Ovary (tissue), 9 donors: ENCODE results near the gene TP73. TPM values are rescaled to one million over a fixed set of nuclear protein-coding genes. Genes with fewer than 3 reads are reported as not detected.

Experiments
- DNase-seq, 5 donors: peaks; one replicate each; pipeline ENCODE4 v3.0.0-alpha.2; 2019 to 2020
- H3K27ac ChIP-seq, 2 donors: fragments of 200-600 bp; one replicate each; pipeline versions ENCODE4 v1.5.1 to v1.8.0; 2019 to 2022
- H3K27me3 ChIP-seq: fragments of 200-600 bp; one replicate; pipeline ENCODE4 v1.8.0; 2022
- H3K36me3 ChIP-seq: fragments of 200-600 bp; sonication (generic); one replicate; pipeline ENCODE4 v1.5.1; 2019
- H3K4me1 ChIP-seq: one replicate; pipeline ENCODE4 v1.8.1; 2013; ENCODE audit warnings: mild to moderate bottlenecking, moderate library complexity; ENCODE audit not compliant: insufficient read depth
- H3K4me3 ChIP-seq: fragments of 200-600 bp; sonication (generic); one replicate; pipeline ENCODE4 v1.5.1; 2017
- H3K9me3 ChIP-seq, 2 donors: fragments of 200-600 bp in 1 of 2; sonication (generic) in 1 of 2; one replicate each; pipeline versions ENCODE4 v1.5.1 to v1.8.1; 2013 to 2019; ENCODE audit warnings: mild to moderate bottlenecking in 1 of 2, moderate library complexity in 1 of 2
- CTCF ChIP-seq, 3 donors: fragments of 450-650 bp in 2 of 3; fragments of 200-600 bp in 1 of 3; IDR thresholded peaks; one replicate each; pipeline versions ENCODE4 v1.5.1 to v1.8.0; 2016 to 2022; ENCODE audit warnings: antibody characterized with exemption in 3 of 3, mild to moderate bottlenecking in 1 of 3
- EP300 ChIP-seq: sonication (generic); formaldehyde crosslinking; IDR thresholded peaks from one replicate; pipeline ENCODE4 v1.6.1; 2017; ENCODE audit warnings: antibody characterized with exemption
- POLR2A ChIP-seq: fragments of 450-650 bp; IDR thresholded peaks from one replicate; pipeline ENCODE4 v1.6.1; 2017; ENCODE audit warnings: antibody characterized with exemption, mild to moderate bottlenecking, moderate library complexity
- WGBS, 3 donors: extraction: QIAGEN DNeasy Blood & Tissue Kit in 1 of 3; methylation state at CpG; one replicate each; pipeline versions ENCODE4 v1.1.5 to v1.1.7; 2013 to 2017; 5-methylcytosine and 5-hydroxymethylcytosine counted together
- intact Hi-C, 4 donors: fragments of 100-400 bp; cut with DNase I; formaldehyde crosslinking; loops; one replicate each; pipeline versions ENCODE4 v1.11.0 to v1.15.1; 2022 to 2023
- polyA plus RNA-seq, 2 donors: library from polyadenylated mRNA; stranded (reverse); fragments of 200-250 nt in 1 of 2; fragments of 350-450 nt in 1 of 2; fragmentation: Illumina TruSeq in 1 of 2; extraction: RNeasy Lipid Tissue Mini Kit (QIAGEN cat#74804) in 1 of 2; gene quantifications; one replicate each; pipeline ENCODE4 v1.2.3, GENCODE V29; 2013 to 2014
- total RNA-seq, 7 donors: library from RNA; depleted of rRNA in 2 of 7; stranded (reverse); fragments of >200 nt in 2 of 7; fragmentation: NEBNext Ultra II Directional in 3 of 7; extraction: Animal tissue kit (Norgen Biotek cat#: 25700) in 3 of 7; gene quantifications; one replicate each; pipeline versions ENCODE4 v1.1.0 to v1.2.4, GENCODE V29; 2016 to 2023
- donor health status: DM: no; HTN: no; CAD: no; lungs with moderate emphysema.
- donor health status: DM: no; HTN: no; CAD: no.
- donor health status: Bipolar disorder and iron deficiency.
- donor health status: DM: yes; HTN: yes; CAD: no.
- donor health status: DM: no; HTN: no; CAD: no.
- donor health status: DM: yes; HTN: yes; CAD: no.

Gene TP73
- total and polyA plus RNA-seq, 9 donors: 0.03 to 7.5 (median 0.42) TPM

GRCh38 chr1:3650248-3651025 is 1.9 kb upstream of the TP73 start:
- intact Hi-C loops: no loop called here
- H3K4me1 ChIP-seq: peaks cover 8% of the 10 kb centered on the region
- H3K9me3 ChIP-seq: no peaks in the 10 kb centered on the region
- no peak for TF ChIP-seq POLR2A
- no peak for TF ChIP-seq EP300
- TF ChIP-seq CTCF (IDR thresholded peaks at IDR 0.05): no peak
- WGBS, 3 donors: 11 to 13% (median 11%) methylated on average over 40 to 50 of the region's 50 CpGs
- H3K4me3 ChIP-seq: peak overlapping the region; percentile 96
- H3K36me3 ChIP-seq: no peaks in the 10 kb centered on the region
- peak in 1 of 5 donors; percentile 42 for DNase-seq
- H3K27me3 ChIP-seq: peaks cover 12% of the 10 kb centered on the region
- no peak overlapping the region for H3K27ac ChIP-seq

GRCh38 chr1:3651026-3651929 is 1.0 kb upstream of the TP73 start:
- TF ChIP-seq CTCF (IDR thresholded peaks at IDR 0.05) (no peak), EP300 (no peak)
- no peaks in the 10 kb centered on the region for H3K9me3 ChIP-seq
- H3K4me1 ChIP-seq: peaks cover 8% of the 10 kb centered on the region
- DNase-seq: peak in 1 of 5 donors; percentile 41
- peaks cover 12% of the 10 kb centered on the region for H3K27me3 ChIP-seq
- 4 to 6% (median 4%) methylated on average over 65 to 83 of the region's 83 CpGs for WGBS, 3 donors
- H3K4me3 ChIP-seq: peak overlapping the region; percentile 31
- H3K27ac ChIP-seq: no peak overlapping the region
- no peaks in the 10 kb centered on the region for H3K36me3 ChIP-seq
- intact Hi-C loops: no loop called here

- DNase-seq: peak in 1 of 5 donors; percentile 28
Measured at GRCh38 chr1:3652548-3653285, 401 bp downstream of the TP73 start.

More at GRCh38 chr1:3652548-3653285, 401 bp downstream of the TP73 start:
- intact Hi-C loops: no loop called here
- Histone ChIP-seq H3K4me3 (peak overlapping the region; percentile 2), H3K9me3 (no peaks in the 10 kb centered on the region), H3K4me1 (peaks cover 8% of the 10 kb centered on the region), H3K36me3 (no peaks in the 10 kb centered on the region), H3K27ac (no peak overlapping the region), H3K27me3 (peaks cover 12% of the 10 kb centered on the region)
- 4 to 8% (median 5%) methylated on average over 65 to 68 of the region's 68 CpGs for WGBS, 3 donors
- TF ChIP-seq CTCF (IDR thresholded peaks at IDR 0.05) (no peak), POLR2A (no peak), EP300 (no peak)
